GM12865 (cell line): ENCODE results near the gene DAB1.

ENCODE experiments used
- DNase-seq: peaks from one replicate; pipeline ENCODE4 v3.0.0; 2010; ENCODE audit warnings: low read depth
- H3K4me3 ChIP-seq: 2 replicates; pipeline ENCODE4 v1.5.1; 2011; ENCODE audit warnings: mild to moderate bottlenecking, low read depth, low read length, control low read depth
- TF ChIP-seq, protein P1 (sequence below): IDR thresholded peaks from 2 replicates; pipeline ENCODE4 v1.5.1; 2011; ENCODE audit warnings: low read length, control low read depth, low read depth, inconsistent platforms; ENCODE audit not compliant: insufficient read depth; ENCODE audit errors: missing control alignments

The DAB1 gene

DNA sequence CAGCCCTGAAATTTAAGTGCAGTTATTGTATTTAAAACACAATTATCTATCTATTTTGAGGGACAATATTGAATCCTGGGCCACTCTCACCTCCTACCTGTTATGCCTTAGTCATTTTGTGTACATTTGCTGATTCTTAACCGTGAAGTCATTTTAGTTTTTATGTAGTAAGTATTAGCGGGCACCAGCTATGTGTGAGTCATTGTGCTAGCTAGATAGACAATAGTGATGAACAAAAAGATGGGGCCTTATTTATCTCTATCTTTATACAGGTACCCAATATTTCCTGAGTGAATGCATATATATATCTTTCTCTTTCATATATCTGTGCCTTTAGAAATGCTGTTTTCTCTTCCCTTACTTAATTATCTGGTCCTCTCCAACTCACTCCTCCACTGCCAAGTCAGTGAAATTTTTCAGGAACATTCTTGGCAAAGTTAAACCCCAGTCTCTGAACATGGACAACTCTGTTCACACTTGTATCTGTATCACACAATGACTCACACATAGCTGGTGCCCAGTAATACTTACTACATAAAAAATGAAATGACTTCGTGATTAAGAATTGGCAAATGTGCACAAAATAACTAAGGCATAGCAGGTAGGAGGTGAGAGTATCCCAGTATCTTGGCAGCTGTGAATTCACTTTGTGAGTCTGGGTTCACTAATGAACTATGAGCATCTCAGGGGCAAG lies 292.0 kb downstream of the DAB1 start:
- DNase-seq, result no peak
- no peak overlapping the region for H3K4me3 ChIP-seq
- TF ChIP-seq, protein P1, sequence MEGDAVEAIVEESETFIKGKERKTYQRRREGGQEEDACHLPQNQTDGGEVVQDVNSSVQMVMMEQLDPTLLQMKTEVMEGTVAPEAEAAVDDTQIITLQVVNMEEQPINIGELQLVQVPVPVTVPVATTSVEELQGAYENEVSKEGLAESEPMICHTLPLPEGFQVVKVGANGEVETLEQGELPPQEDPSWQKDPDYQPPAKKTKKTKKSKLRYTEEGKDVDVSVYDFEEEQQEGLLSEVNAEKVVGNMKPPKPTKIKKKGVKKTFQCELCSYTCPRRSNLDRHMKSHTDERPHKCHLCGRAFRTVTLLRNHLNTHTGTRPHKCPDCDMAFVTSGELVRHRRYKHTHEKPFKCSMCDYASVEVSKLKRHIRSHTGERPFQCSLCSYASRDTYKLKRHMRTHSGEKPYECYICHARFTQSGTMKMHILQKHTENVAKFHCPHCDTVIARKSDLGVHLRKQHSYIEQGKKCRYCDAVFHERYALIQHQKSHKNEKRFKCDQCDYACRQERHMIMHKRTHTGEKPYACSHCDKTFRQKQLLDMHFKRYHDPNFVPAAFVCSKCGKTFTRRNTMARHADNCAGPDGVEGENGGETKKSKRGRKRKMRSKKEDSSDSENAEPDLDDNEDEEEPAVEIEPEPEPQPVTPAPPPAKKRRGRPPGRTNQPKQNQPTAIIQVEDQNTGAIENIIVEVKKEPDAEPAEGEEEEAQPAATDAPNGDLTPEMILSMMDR, result no peak

DNA sequence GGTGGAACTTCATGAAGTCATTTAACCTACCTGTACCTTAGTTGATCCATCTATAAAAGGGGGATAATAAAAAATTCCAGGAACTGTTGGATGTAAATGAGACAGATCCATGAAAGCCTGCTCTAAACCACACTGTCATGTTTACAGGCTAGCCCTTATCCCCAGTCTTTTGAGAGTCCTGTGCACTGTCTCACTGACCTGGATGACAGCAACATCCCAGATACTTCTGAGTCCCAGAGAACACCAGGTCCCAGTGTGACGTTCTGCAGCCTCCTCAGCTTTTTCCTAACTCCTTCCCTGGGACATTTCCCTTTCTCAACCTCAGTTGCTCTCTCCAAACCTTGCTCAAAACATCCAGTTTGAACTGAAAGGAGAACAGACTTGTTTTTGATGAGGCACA lies 292.6 kb downstream of the DAB1 start:
- DNase-seq, result no peak
- no peak overlapping the region for H3K4me3 ChIP-seq
- TF ChIP-seq, protein P1, result no peak

DNA sequence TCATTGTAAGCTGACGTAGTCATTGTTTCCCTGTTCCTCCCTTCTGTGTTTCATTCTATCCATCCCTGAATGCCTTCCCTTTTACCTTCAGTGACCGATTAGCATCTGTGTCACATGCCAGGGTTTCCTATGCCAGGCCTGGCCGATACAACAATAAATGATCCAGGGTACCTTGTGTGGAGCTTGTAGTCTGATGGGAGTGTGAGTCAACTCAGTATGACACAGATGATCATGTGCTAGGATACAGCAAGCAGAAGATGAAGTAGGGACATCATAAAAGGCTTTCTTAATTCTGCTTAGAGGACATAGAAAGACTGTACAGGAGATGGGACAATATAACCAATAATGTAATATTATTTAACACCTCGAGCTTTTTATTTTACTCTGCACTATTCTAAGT lies 294.0 kb downstream of the DAB1 start:
- no peak overlapping the region for H3K4me3 ChIP-seq
- no peak for DNase-seq
- TF ChIP-seq, protein P1, result no peak

DNA sequence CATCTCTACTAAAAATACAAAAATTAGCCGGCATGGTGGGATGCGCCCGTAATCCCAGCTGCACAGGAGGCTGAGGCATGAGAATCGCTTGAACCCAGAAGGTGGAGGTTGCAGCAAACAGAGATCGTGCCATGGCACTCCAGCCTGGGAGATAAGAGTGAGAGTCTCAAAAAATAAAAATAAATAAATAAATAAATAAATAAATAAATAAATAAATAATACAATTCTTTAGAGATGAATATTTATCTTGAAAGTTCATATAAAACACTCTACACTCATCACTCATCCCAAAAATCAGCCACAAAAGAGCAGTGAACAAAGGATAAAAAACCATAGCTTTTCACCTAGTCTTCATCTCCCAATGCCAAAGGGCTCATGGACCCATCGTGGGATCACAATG lies 295.9 kb downstream of the DAB1 start:
- no peak for DNase-seq
- H3K4me3 ChIP-seq, result no peak overlapping the region
- TF ChIP-seq, protein P1, result no peak

DNA sequence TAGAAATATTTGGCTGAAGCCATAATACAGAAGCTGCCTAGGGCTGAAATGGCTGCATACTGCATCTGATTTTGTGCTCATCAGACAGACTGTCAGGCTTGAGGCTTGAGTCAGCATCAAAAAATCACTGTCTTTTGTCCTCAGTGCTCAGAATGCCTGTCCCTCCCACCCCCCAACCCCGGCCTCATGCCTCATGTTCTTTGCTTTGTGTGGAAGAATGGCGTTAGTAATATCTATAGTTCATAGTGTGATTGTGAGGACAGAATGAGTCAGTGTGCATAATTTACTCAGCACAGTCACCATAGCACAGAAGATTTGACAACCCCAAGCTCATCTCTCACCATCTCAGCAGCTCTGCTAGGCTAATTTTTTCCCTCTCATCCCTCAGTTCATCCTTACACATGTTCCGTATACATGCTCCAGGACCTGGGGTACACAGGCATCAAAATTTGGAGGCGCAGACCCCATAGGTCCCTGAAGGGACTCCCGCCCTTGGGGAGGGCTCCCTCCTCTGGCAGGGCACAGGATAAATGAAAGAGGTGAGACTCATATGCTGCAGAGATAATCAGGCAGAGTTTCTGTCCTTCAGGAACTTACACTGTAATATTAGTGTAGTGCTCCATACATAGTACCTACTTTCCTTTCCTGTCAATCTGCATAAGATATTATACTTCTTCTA lies 299.0 kb downstream of the DAB1 start:
- DNase-seq, result no peak

GRCh38 chr1:57124170-57124569 lies 299.7 kb downstream of the DAB1 start:
- no peak overlapping the region for H3K4me3 ChIP-seq
- DNase-seq, result no peak
- TF ChIP-seq, protein P1, result no peak

More for the DNA sequence above, 299.0 kb downstream of the DAB1 start:
- TF ChIP-seq, protein P1, result no peak
- H3K4me3 ChIP-seq, result no peak overlapping the region
